ENCODE measurements around the gene SPTB.

- no peak for TF ChIP-seq CTCF (IDR thresholded peaks at IDR 0.05; ENCODE audit: insufficient read depth, low read length, poor library complexity, severe bottlenecking)
- TF ChIP-seq EZH2phosphoT487 (conservative IDR thresholded peaks at IDR 0.05; ENCODE audit: low read length): no peak
Observed at GRCh38 chr14:64899958-64900357, 20.3 kb upstream of the SPTB start.

Data from SU-DHL-6 (cell line).